NCI-H2227 (cell line): ENCODE results near the gene GJB2.
A peak's percentile ranks its signal among the peaks of the same experiment; 100 is the strongest.

Source experiments
- DNase-seq: peaks from one replicate; lab custom pipeline; 2025; ENCODE audit not compliant: unreplicated experiment; lab: John Stamatoyannopoulos, UW

Gene GJB2

DNA sequence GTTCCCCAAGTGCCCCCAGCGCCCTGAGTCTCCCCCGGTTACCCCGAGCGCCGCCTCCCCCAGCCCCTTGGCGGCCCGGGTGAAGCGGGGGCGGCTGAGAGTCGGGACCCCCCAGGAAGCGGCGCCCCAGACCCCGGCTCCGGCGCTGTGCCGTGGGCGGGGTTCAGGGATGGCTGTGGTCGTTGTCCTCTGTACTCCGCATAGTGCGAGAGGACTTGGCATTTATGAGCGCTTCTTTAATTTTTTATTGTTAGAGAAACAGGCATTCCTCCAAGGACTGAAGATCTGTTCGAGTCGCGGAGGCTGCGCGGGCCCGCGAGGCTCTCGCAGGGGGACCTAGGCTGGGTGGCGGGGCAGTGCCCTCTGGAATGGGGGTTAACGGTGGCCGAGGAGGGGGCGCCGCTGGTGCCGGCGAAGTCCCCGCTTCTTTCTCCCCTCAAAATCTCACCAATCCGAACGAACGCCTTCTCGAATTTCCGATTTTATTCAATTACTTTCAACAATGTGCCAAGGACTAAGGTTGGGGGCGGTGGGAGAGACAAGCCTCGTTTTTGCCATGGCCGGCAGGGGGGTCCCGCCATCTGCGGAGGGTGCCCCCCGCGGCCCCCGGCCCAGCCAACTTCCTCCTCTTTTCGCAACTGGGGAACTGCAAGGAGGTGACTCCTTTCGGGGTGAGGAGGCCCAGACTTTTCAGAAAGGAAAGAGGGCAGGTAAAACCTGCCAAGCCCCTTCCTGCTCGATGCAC lies 596 bp upstream of the GJB2 start:
- DNase-seq = no peak

DNA sequence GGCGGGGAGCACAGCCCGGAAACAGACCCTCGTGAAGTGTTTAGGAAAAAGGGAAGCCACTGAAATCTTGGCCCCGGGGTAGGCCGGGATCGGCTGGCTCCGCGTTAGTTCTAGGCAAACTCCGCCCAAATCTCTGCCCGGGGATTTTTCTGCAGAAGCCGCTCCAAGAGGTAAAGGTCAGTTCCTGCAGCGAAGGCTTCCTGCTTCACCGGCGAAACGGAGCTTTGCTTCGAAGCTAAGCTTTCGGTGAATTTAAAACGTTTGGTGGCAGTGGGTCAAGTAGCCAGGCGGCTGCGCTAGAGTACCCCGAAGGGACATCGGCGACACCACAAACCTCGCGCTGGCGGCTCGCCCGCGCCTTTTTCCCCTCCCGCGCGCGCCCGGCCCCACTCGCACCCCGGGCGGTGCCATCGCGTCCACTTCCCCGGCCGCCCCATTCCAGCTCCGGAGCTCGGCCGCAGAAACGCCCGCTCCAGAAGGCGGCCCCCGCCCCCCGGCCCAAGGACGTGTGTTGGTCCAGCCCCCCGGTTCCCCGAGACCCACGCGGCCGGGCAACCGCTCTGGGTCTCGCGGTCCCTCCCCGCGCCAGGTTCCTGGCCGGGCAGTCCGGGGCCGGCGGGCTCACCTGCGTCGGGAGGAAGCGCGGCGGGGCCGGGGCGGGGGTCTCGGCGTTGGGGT lies 441 bp downstream of the GJB2 start:
- DNase-seq = no peak

DNA sequence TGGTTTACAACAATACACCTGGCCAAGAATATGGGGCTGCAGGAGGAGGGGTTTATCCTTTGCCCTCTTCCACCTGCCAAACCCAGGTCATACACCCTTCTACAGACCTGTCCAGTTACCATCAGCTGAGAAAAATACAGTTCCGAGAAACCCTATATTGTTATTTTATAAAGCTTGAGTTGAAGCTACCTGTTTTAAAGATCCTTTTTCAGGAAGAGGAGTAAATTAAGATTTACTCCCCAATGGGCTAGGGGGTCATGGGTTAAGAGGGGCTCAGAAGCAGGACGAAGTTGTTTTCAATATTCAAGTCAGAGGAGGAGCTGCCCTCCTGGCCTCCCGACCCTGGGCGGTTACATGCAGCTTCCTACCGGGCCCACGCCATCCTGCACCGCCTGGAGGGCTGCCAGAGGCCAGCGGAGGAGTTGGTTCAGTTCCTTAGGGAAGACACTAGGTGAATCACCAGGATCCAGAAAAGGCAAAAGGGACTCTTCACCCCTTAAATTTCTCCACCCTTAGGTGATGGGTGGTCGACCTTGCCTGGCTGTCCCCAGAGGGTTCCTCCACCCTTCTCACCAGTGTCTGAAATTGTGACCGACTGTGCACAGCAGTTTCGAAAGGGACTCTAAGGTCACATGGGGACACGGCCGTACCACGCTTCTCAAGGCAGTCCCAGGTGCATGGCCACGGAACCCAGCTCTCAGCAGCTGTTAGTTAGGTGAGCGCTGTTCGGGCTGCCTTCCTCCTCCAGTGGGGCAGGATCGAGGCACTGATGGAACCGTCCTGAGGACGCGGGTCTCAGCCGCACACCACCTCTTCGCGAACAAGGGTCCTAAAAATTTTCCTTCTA lies 1.2 kb downstream of the GJB2 start:
- no peak for DNase-seq

DNA sequence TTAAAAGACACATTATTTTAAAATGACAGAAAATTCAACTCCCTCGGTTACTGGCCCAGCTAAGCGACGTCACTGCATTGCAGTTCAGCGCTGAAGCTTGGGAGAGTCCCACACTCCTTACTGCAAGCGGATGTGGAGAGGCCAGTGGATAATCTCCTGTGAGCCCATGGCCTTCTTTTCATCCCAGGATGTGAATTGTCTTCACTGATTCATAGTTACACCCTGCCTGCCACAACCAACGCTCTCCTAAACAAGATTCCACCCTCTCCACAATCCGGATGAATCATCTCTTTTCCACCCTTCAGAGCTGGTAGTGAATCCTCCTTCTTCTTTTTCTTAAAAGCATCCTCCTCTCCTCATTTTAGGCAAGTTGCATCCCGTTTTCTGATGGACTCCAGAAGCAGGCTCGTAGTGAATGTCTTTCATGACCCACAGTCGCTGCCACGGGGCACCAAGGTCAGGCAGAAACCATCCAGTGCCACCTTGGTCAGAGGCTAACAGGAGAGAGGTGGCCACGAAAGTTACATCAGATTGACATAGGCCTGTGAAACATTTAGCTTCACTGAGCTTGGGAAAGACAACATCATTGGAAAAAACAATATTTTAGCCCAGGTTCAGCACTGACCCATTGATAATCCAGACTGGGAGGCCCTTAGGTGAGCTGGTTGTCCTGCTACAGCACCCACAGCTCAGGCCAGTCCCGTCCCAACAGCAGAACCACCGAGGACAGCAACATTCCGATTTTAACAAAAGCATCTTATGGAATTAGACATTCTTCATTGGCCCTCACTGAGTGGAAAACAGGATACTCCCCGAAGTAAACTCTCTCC lies 2.0 kb downstream of the GJB2 start:
- DNase-seq = no peak

DNA sequence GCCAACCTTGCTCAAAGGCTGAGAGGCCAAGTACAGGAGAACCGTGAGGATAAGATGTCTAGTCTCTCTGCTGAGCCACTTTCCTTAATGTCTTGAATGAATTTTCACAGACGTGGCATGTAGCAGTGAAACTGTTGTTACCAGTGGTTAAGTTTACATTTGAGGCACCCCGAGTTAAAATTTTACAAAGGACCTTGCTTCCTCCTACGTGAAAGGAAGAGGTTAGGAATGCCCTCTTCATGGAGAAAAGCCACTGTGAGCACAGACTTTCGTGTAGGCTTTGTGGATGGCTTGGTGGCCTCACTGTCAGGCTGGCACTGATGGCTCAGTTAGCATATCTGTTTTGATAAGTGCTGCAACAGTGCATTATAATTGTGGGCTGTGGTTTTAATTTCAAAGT lies 2.7 kb downstream of the GJB2 start:
- DNase-seq = no peak

DNA sequence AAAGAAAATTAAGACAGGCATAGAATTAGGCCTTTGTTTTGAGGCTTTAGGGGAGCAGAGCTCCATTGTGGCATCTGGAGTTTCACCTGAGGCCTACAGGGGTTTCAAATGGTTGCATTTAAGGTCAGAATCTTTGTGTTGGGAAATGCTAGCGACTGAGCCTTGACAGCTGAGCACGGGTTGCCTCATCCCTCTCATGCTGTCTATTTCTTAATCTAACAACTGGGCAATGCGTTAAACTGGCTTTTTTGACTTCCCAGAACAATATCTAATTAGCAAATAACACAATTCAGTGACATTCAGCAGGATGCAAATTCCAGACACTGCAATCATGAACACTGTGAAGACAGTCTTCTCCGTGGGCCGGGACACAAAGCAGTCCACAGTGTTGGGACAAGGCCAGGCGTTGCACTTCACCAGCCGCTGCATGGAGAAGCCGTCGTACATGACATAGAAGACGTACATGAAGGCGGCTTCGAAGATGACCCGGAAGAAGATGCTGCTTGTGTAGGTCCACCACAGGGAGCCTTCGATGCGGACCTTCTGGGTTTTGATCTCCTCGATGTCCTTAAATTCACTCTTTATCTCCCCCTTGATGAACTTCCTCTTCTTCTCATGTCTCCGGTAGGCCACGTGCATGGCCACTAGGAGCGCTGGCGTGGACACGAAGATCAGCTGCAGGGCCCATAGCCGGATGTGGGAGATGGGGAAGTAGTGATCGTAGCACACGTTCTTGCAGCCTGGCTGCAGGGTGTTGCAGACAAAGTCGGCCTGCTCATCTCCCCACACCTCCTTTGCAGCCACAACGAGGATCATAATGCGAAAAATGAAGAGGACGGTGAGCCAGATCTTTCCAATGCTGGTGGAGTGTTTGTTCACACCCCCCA lies 3.8 kb downstream of the GJB2 start:
- no peak for DNase-seq

DNA sequence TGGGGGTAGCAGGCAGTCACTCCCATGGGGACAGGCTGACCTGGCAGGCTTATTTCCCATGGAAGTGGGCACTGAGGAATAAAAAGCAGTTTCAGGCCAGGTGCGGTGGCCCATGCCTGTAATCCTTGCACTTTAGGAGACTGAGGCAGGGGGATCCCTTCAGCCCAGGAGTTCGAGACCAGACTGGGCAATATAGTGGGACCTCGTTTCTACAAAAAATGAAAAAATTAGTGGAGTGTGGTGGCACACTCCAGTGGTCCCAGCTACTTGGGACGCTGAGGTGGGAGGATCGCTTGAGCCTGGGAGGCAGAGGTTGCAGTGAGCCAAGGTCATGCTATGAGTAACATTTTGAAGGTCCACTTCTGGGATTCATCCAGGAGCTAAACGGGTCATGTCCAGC lies 6.0 kb downstream of the GJB2 start:
- no peak for DNase-seq

DNA sequence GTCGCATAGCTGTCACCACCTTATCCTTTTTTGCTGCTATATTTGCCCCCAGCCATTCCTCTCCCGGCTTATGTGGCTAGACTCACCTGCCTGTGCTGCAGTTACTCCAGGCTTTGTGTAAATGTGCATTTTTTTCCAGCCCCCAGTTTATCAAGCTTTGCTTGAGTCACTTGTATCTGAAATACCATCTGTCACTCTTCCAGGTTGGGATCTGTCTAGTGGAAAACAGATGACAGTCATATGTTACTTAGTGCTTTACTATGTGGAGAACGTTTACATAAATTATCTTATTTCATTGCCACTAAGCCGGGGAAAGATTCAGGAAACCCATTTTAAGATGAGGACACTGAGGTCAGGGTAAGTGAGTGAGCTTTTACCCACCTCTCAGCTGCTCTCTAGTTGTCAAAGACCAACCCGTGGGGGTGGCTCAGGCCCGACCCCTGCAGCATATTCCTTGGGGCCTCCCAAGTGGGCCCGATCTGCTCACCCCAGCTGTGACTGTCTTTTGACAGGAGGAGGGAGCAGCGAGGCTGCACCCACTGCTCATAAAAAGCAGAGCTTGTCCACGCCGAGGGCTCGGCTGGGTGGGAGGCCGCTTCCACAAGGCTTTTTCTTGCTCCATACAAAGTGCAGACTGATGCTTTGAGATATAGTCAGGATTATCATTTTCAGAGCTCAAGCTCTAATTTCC lies 7.2 kb downstream of the GJB2 start:
- DNase-seq = no peak

DNA sequence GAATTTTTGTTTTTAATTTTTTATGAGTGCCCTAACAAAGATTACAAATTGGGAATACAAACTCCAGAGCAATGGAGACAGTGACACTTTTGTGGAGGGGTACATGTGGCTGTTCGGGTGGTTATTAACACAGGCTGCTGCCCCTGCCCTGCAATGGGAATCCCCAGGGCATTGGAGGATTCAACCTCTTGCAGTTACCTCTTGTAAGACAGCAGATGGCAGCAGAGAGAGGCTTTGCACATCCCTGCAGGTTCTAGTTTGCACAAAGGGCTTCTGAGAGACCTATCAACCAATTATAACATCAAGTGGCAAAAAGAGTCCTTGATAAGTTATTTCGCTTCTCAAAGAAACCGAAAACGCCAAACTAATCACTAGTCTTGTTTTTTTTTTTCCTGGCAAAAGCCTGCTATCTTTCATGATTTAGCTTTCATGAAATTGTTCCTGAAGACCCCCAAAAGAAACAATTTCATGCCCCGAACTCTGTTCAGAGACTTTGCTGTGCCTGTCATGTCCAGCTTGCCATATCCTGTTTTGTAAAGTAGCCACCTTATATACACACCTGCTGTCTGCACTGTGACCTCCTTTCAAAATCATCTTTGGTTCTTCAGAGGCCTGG lies 10.4 kb downstream of the GJB2 start:
- DNase-seq = peak; percentile 56

DNA sequence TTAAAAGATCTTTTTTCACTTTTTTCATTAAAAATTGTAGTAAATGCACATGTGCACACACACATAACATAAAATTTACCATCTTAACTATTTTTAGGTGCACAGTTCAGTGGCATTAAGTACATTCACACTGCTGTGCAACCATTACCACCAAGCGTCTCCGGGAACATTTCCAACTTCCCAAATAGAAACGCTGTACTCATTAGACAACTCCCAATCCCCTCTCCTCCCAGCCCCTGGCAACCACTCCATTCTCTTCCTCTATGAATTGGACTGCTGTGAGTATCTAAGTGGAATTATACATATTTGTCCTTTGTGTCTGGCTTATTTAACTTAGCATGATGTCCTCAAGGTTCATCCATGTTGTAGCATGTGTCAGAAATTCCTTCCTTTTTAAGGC lies 11.6 kb downstream of the GJB2 start:
- no peak for DNase-seq

DNA sequence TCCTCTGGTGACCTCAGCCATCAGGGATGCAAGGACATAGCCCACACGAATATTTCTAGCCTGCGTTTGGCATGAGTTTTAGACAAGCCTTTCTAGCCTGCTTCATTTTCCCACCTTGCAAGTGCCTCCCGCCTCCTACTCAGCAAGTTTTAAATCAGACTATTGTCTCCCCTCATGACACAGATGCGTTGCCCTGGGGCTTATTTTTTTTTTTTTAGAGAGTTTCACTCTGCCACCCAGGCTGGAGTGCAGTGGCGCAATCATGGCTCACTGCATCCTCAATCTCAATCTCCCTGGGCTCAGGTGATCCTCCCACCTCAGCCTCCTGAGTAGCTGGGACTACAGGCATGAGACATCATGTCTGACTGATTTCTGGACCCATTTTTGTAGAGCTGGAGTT lies 14.6 kb downstream of the GJB2 start:
- no peak for DNase-seq

DNA sequence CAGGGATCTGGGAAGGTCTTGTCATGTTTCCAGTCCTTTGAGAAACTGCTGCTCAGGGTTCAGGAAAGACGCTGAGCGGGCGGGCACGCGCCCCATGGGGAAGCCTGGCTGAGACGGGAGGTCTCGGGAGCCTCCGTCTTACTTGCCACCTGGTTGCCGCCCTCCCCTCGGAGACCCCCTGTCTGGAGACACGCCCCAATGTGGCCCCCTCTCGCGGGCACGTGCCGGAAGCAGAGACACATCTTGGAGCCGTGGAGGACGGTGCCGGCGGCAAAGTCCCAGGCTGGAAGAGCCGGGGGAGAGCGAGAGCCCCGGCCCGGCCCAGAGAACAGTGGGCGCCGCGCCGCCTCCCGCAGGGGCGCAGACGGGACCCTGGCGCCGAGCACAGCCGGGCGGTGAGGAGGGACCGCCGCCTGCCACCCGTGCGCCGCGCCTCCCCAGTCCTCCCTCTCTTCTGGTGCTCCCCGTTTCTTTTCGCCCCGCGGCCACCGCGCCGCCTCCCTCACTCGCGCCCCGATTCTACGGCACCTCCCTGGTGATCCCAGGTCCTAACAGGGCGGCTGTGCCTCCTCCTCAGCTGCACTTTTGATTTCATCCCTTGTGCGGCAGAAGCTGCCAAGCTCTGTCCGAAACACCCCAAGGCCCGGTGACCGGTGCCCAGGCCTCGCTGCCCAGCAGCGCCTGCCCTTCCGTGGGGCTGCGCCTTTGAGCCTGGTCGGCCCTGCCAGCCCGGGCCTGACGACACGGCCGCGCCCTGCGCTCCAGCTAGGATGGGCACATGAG lies 15.5 kb downstream of the GJB2 start:
- no peak for DNase-seq

DNA sequence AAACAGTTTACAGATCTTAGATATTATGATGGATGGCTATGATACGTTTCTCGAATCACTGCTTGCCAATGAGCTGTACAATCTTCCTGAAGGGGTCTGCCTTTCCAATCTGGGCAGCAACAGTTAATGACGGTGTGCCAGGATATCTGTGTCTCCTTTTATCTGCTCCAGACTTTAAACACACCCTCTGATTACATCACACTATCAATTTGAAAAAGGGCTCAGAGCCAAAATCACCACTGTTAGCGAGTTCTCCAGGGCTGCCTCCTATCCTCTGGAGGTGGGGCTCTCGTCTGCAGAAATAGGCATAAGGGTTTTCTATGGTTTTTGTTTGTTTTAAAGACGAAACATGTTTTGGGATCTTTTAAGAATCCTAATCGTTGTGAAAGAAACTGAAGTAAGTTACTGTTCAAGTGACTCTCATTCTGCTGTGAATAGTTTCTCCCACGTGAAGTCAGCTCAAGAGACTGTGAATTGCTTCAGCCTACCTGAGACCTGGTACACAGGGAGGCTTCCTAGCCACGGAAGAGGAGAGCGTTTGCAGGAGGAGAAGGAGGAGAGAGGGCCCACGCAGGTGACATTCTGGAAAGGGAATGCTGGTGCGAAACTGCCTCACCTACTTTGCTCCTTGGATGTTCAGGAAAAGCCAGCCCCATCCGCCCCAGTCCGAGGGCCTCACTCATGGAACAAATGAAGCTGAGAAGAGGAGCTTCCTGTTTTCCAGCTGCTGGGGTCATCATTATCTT lies 16.7 kb downstream of the GJB2 start:
- DNase-seq = no peak

DNA sequence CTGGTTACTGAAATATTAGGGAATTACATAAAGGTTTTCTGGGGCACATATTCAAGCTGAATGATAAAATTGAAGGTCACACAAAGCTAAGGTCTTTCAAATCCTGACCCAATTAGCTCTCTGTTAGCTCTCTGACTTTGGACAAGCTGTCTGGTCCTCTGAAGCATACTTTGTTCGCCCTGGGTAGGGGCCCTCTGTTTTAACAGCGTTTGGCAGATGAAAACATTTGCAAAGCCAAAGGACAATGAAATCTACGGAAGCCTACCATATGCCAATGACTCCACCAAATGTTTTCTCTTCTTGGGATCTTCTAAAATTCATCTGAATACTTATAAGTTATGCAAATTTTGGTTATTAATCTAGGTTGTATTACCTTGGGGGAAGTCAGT lies 17.3 kb downstream of the GJB2 start:
- no peak for DNase-seq

DNA sequence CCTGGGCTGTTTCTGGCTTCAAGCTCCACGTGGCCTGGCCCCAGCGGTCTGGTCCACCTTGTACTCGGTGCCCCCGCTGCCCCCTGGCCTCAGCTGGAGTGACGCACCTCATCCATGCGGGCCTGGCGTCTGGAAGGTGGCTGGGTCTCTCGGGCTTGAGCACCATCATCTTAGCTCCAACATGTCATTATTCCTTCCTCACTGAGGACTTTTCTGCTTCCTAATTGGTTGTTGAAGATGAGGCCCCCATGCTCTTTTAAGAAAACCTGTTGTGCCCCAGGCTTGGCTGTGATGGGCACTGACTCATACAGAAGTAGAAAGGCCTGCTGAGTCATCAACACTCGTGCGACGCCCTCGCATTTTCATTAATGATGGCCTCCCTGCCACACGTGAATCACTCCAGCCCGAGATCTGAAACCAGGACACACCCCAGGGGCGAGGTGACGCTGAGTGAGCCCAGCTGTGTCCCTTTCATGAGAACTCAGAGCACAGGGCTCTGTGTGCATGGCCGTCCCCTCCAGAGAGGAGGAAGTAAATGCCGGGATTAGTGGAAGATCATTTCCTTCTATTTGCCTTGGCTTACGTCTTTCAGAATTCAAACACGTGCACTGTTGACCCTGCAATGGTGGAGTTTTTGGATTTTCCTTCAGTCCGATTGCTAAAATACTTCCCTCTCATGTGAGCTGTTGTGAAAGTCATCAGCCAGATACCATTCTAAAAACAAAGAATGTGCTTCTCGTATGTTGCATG lies 17.9 kb downstream of the GJB2 start:
- no peak for DNase-seq

DNA sequence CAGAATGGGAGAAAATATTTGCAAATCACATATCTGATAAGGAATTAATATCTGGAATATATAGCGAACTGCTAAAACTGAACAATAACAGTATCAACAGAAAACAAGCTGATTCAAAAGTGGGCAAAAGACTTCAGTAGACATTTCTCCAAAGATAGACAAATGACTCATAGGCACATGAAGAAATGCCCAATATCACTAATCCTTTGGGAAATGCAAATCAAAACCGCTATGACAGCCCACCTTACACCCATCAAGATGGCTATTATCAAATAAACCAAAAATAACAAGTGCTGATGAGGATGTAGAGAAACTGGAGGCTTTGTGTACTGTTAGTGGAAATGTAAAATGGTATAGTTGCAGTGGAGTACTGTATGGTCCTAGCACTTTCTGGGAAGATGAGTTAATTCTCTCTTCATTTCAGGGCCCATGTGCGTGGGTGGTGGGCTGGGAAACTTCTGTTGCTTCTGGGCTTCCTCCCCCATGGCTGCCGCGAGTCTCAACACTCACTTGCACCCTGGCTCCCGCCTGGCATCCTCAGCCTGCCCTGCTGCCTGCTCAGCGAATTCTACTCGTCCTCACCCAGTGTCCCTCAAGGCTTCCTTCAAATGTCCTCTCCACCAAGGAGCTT lies 19.5 kb downstream of the GJB2 start:
- DNase-seq = no peak
